Measurements from ENCODE around the gene FKBP7. TPM values are rescaled to one million over a fixed set of nuclear protein-coding genes. Genes with fewer than 3 reads are reported as not detected.

FKBP7 gene
- total RNA-seq, 1 donor from 2014 or later = 15.5 TPM

Other genes with a start within 250 kb of the FKBP7 start
- gene PRKRA, start 27.4 kb downstream of the FKBP7 start, total RNA-seq (ENCODE audit: unreplicated experiment) = 33.1 TPM
- 3.7 TPM for gene PJVK, start 27.2 kb downstream of the FKBP7 start, total RNA-seq (ENCODE audit: unreplicated experiment)
- gene PLEKHA3, start 1.9 kb upstream of the FKBP7 start, total RNA-seq (ENCODE audit: unreplicated experiment) = 20.4 TPM